Activated CD4-positive, alpha-beta memory T cell treated with anti-CD3 and anti-CD28 coated beads, Interleukin-2, amount 10 ng/mL, durations not matched to agents 7 days and 5 days (primary cell): ENCODE results near the gene BRMS1L. TPM values are rescaled to one million over a fixed set of nuclear protein-coding genes. Genes with fewer than 3 reads are reported as not detected.
"Not testable (repeated sequence)": the region's sequence is repeated elsewhere in the genome, so short reads cannot be mapped to it uniquely, and the experiment has no call there.

ENCODE experiments used
- CTCF ChIA-PET: fragments of 350-600 bp; sonication (Branson Sonifier 250); formaldehyde crosslinking; loops from one replicate; lab custom pipeline; 2021; ENCODE audit warnings: antibody characterized with exemption, inconsistent platforms; lab: Charles Lee
- POLR2A ChIA-PET: fragments of 350-600 bp; sonication (Branson Sonifier 250); formaldehyde crosslinking; loops from one replicate; lab custom pipeline; 2021; ENCODE audit warnings: antibody characterized with exemption; lab: Charles Lee
- DNase-seq: peaks from one replicate; pipeline ENCODE4 v3.0.0-alpha.2; 2020
- H3K27ac Mint-ChIP-seq: one replicate; pipeline ENCODE4 v1.8.0; 2021; ENCODE audit warnings: mild to moderate bottlenecking, mixed read lengths
- H3K27me3 Mint-ChIP-seq: one replicate; pipeline ENCODE4 v1.8.0; 2021; ENCODE audit warnings: mixed read lengths
- H3K36me3 Mint-ChIP-seq: one replicate; pipeline ENCODE4 v1.8.0; 2021; ENCODE audit warnings: low read depth, mixed read lengths
- H3K4me1 Mint-ChIP-seq: one replicate; pipeline ENCODE4 v1.8.0; 2021; ENCODE audit warnings: mixed read lengths
- H3K4me3 Mint-ChIP-seq: one replicate; pipeline ENCODE4 v1.8.0; 2021; ENCODE audit warnings: mild to moderate bottlenecking, mixed read lengths
- H3K9me3 Mint-ChIP-seq: one replicate; pipeline ENCODE4 v1.8.0; 2021; ENCODE audit warnings: mixed read lengths
- total RNA-seq, 2 experiments: library from RNA; stranded (reverse); gene quantifications; one replicate each; pipeline ENCODE4 v1.2.3, GENCODE V29; 2021

Gene BRMS1L
- total RNA-seq, 2 experiments from 2014 or later: 3.2 to 4.3 TPM

- ChIA-PET POLR2A (interaction anchor here (0.7 to 1.4 kb wide), 2 partner anchors 12 to 18 kb away, joined by 3 to 6 read pairs; partner anchors contain the start of gene BRMS1L), CTCF (interaction anchor here (0.8 to 1.9 kb wide), 3 partner anchors 9 to 19 kb away, joined by 3 to 15 read pairs (median 11); partner anchors contain the start of gene BRMS1L)
- peak within 1 kb of the TSS; percentile 98 for H3K4me3 Mint-ChIP-seq
Observed at GRCh38 chr14:35808638-35809563, 17.2 kb upstream of the BRMS1L start, which contains the start of gene RALGAPA1. Gene RALGAPA1 (minus strand): TSS chr14:35809295. CDS start chr14:35808835, 460 bp downstream.

GRCh38 chr14:35809597-35809996, 16.5 kb upstream of the BRMS1L start:
- no peak for DNase-seq
- Mint-ChIP-seq H3K4me1 (peaks cover 29% of the 10 kb centered on the region), H3K4me3 (peak overlapping the region; percentile 55), H3K9me3 (no peaks in the 10 kb centered on the region), H3K27ac (peak overlapping the region; percentile 72), H3K27me3 (peaks cover 2% of the 10 kb centered on the region), H3K36me3 (peaks cover 2% of the 10 kb centered on the region)
- POLR2A ChIA-PET: interaction anchor here (0.7 to 1.4 kb wide), 2 partner anchors 13 to 17 kb away, joined by 3 to 6 read pairs; partner anchors contain the start of gene BRMS1L
- CTCF ChIA-PET: interaction anchor here (1.4 to 1.9 kb wide), 3 partner anchors 9 to 16 kb away, joined by 8 to 15 read pairs (median 11); partner anchors contain the start of gene BRMS1L

More at GRCh38 chr14:35808638-35809563, 17.2 kb upstream of the BRMS1L start, which contains the start of gene RALGAPA1:
- not testable (repeated sequence) for H3K36me3 Mint-ChIP-seq, H3K27me3 Mint-ChIP-seq, H3K9me3 Mint-ChIP-seq
- H3K4me1 Mint-ChIP-seq: peaks cover 29% of the 10 kb centered on the region
- DNase-seq: peak; percentile 94
- H3K27ac Mint-ChIP-seq: peak within 1 kb of the TSS; percentile 92

GRCh38 chr14:35810963-35811362, 15.2 kb upstream of the BRMS1L start:
- no peak overlapping the region for H3K27ac Mint-ChIP-seq
- no peak for DNase-seq
- peaks cover 2% of the 10 kb centered on the region for H3K27me3 Mint-ChIP-seq
- H3K36me3 Mint-ChIP-seq: no peaks in the 10 kb centered on the region
- ChIA-PET CTCF (interaction anchor here (1.4 kb wide), 1 partner anchor 11 kb away, joined by 8 read pairs; no protein-coding TSS in a partner anchor), POLR2A (no interaction called here)
- no peaks in the 10 kb centered on the region for H3K9me3 Mint-ChIP-seq
- no peak overlapping the region for H3K4me3 Mint-ChIP-seq
- H3K4me1 Mint-ChIP-seq: peaks cover 26% of the 10 kb centered on the region

GRCh38 chr14:35814371-35815005, 11.7 kb upstream of the BRMS1L start:
- peak; percentile 79 for DNase-seq
- Mint-ChIP-seq H3K9me3 (no peaks in the 10 kb centered on the region), H3K27ac (no peak overlapping the region), H3K27me3 (peaks cover 2% of the 10 kb centered on the region), H3K4me3 (no peak overlapping the region), H3K4me1 (no peaks in the 10 kb centered on the region), H3K36me3 (no peaks in the 10 kb centered on the region)
- ChIA-PET POLR2A (no interaction called here), CTCF (interaction anchor here (0.7 to 3.1 kb wide), 12 partner anchors 8 to 674 kb away, joined by 3 to 21 read pairs (median 4); partner anchors contain the start of gene BRMS1L)

GRCh38 chr14:35818346-35819115, 7.6 kb upstream of the BRMS1L start:
- DNase-seq: no peak
- Mint-ChIP-seq H3K27ac (no peak overlapping the region), H3K27me3 (peaks cover 5% of the 10 kb centered on the region), H3K4me3 (no peak overlapping the region), H3K9me3 (no peaks in the 10 kb centered on the region), H3K4me1 (peaks cover 6% of the 10 kb centered on the region), H3K36me3 (no peaks in the 10 kb centered on the region)
- ChIA-PET CTCF (interaction anchor here (0.8 to 4.8 kb wide), 14 partner anchors 7 to 694 kb away, joined by 3 to 24 read pairs (median 4); partner anchors contain the start of genes BRMS1L and RALGAPA1), POLR2A (no interaction called here)

GRCh38 chr14:35819591-35820540, 6.3 kb upstream of the BRMS1L start:
- Mint-ChIP-seq H3K36me3 (no peaks in the 10 kb centered on the region), H3K4me3 (no peak overlapping the region), H3K9me3 (no peaks in the 10 kb centered on the region), H3K27ac (no peak overlapping the region), H3K27me3 (peaks cover 5% of the 10 kb centered on the region), H3K4me1 (peaks cover 6% of the 10 kb centered on the region)
- ChIA-PET CTCF (interaction anchor here (1.7 to 4.8 kb wide), 3 partner anchors 13 to 381 kb away, joined by 3 to 24 read pairs (median 23); no protein-coding TSS in a partner anchor), POLR2A (no interaction called here)
- no peak for DNase-seq

GRCh38 chr14:35821564-35822411, 4.3 kb upstream of the BRMS1L start:
- POLR2A ChIA-PET: no interaction called here
- peaks cover 3% of the 10 kb centered on the region for H3K27me3 Mint-ChIP-seq
- H3K4me3 Mint-ChIP-seq: no peak overlapping the region
- H3K4me1 Mint-ChIP-seq: peaks cover 14% of the 10 kb centered on the region
- H3K9me3 Mint-ChIP-seq: no peaks in the 10 kb centered on the region
- no peak for DNase-seq
- H3K27ac Mint-ChIP-seq: no peak overlapping the region
- no peaks in the 10 kb centered on the region for H3K36me3 Mint-ChIP-seq
- CTCF ChIA-PET: interaction anchor here (0.6 to 4.8 kb wide), 11 partner anchors 12 to 130 kb away, joined by 3 to 23 read pairs (median 3); no protein-coding TSS in a partner anchor

- Mint-ChIP-seq H3K9me3 (no peaks in the 10 kb centered on the region), H3K27ac (no peak overlapping the region), H3K4me3 (no peak overlapping the region), H3K27me3 (peaks cover 3% of the 10 kb centered on the region), H3K4me1 (peaks cover 21% of the 10 kb centered on the region), H3K36me3 (no peaks in the 10 kb centered on the region)
- no peak for DNase-seq
- POLR2A ChIA-PET: no interaction called here
- CTCF ChIA-PET: interaction anchor here (0.6 to 2.0 kb wide), 10 partner anchors 12 to 453 kb away, joined by 3 to 10 read pairs (median 4); no protein-coding TSS in a partner anchor
Observed at GRCh38 chr14:35822501-35822900, 3.6 kb upstream of the BRMS1L start.

GRCh38 chr14:35824446-35825165, 1.5 kb upstream of the BRMS1L start:
- H3K27ac Mint-ChIP-seq, POLR2A ChIA-PET, H3K36me3 Mint-ChIP-seq, H3K9me3 Mint-ChIP-seq, H3K27me3 Mint-ChIP-seq, DNase-seq, H3K4me3 Mint-ChIP-seq: not testable (repeated sequence)
- H3K4me1 Mint-ChIP-seq: peaks cover 28% of the 10 kb centered on the region
- CTCF ChIA-PET: interaction anchor here (1.8 to 3.2 kb wide), 3 partner anchors 7 to 15 kb away, joined by 15 to 21 read pairs (median 19); partner anchors contain the start of gene RALGAPA1

- ChIA-PET POLR2A (interaction anchor here (0.7 to 2.1 kb wide), 12 partner anchors 9 to 843 kb away, joined by 3 to 10 read pairs (median 4); partner anchors contain the start of genes FAM177A1, PPP2R3C, RALGAPA1 and SRP54), CTCF (interaction anchor here (0.8 to 3.2 kb wide), 6 partner anchors 9 to 387 kb away, joined by 3 to 21 read pairs (median 10); partner anchors contain the start of gene RALGAPA1)
- no peaks in the 10 kb centered on the region for H3K9me3 Mint-ChIP-seq
Observed at GRCh38 chr14:35825968-35826217, 245 bp upstream of the BRMS1L start.

More at GRCh38 chr14:35825968-35826217, 245 bp upstream of the BRMS1L start:
- Mint-ChIP-seq H3K27ac (peak overlapping the region; percentile 54), H3K27me3 (peaks cover 3% of the 10 kb centered on the region), H3K4me1 (peaks cover 28% of the 10 kb centered on the region), H3K4me3 (peak overlapping the region; percentile 76), H3K36me3 (peaks cover 3% of the 10 kb centered on the region)
- no peak for DNase-seq
